Uterus (tissue), 2 donors: ENCODE results near the gene PCDHGB3.

Experiments used
- CTCF ChIP-seq, 4 experiments: fragments of 200-600 bp in 2 of 4; fragments of 450-650 bp in 2 of 4; sonication (generic) in 2 of 4; IDR thresholded peaks; one replicate each; pipeline ENCODE4 v1.5.1; 2016 to 2019; ENCODE audit warnings: antibody characterized with exemption in 4 of 4, mild to moderate bottlenecking in 2 of 4, moderate library complexity in 1 of 4
- POLR2A ChIP-seq, 2 donors: fragments of 450-650 bp; IDR thresholded peaks; one replicate each; pipeline ENCODE4 v1.6.1; 2016; ENCODE audit warnings: antibody characterized with exemption in 2 of 2, mild to moderate bottlenecking in 1 of 2, moderate library complexity in 1 of 2

- TF ChIP-seq CTCF (IDR thresholded peaks at IDR 0.05) (no peak), POLR2A (IDR thresholded peaks at IDR 0.05) (no peak)
These were observed 13.1 kb upstream of the PCDHGB3 start for GRCh38 chr5:141356950-141357349.
